Stimulated activated CD4-positive, alpha-beta T cell treated with anti-CD3 and anti-CD28 coated beads, Interleukin-4, amount 100 ng/mL, for 48 hours (primary cell): Measurements from ENCODE around the gene RPP30.
"Not testable (repeated sequence)": the region's sequence is repeated elsewhere in the genome, so short reads cannot be mapped to it uniquely, and the experiment has no call there.

Experiments
- DNase-seq, 2 donors: peaks; one replicate each; pipeline ENCODE4 v3.0.0-alpha.2; 2020; ENCODE audit warnings: low read depth in 2 of 2

Gene RPP30

DNA sequence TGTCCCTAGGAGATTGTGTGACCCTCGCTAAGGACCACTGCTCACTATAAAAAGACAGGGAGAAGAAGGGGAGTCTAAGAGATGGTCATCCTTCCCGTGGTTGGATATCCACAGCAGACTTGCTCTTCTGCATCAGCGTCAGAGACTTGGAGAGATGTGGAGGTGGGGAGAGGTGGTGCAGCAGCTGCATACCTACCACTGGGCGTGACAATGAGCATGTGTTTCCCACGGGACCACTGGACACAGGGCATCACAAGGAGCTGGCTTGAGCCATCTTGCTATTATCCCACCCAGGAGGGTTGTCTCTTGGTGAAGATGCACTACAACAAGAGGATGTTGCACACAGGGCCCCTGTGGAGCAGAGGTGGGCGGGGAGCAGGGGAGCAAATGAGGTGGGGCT is 67.9 kb downstream of the RPP30 start:
- no peak for DNase-seq

DNA sequence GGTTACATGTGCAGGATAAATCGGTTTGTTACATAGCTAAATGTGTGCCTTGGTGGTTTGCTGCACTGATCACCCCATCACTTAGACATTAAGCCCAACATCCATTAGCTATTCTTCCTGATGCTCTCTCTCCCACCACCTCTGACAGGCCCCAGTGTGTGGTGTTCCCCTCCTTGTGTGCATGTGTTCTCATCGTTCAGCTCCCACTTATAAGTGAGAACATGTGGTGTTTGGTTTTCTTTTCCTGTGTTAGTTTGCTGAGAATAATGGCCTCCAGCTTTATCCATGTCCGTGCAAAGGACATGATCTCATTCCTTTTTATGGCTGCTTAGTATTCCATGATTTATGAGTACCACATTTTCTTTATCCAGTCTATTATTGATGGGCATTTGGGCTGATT is 71.2 kb downstream of the RPP30 start:
- DNase-seq: not testable (repeated sequence)

DNA sequence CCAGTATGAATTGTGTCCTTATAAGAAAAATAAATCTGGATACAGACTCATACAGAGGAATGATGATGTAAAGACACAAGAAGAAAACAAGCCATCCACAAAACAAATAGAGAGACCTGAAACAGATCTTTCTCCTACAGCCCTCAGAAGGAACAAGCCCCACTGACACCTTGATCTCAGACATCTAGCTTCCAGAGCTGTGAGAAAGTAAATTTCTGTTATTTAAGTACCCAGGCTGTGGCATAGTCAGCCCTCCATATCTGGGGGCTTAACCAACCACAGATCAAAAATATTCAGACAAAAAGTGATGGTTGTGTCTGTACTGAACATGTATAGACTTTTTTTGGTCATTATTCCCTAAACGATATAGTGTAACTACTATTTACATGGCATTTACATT is 73.0 kb downstream of the RPP30 start:
- DNase-seq: no peak

DNA sequence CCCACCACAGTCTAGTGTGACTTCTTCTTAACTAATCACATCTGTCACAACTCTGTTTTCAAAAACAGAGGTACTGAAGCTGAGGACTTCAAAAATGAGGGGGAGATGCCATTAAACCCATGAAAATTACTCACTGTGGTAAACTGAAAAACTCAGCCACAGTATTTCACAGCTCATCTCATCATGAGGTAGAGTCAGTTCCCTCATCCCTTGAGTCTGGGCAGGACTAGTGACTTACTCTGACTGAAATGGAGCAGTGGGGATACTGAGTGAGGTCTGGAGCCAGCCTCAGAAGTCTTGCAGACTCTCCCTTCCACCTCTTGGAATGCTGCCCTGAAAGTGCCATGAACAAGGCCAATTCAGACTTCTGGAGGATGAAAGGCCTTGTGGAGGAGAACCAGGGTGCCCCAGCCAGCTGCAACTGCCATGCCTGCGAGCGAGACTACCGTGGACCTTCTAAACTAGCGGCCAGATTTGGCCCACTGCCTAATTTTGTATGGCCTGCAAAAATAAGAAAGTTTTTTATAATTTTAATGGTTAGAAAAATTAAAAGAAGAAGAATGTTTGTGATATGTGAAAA is 73.8 kb downstream of the RPP30 start:
- DNase-seq: no peak

DNA sequence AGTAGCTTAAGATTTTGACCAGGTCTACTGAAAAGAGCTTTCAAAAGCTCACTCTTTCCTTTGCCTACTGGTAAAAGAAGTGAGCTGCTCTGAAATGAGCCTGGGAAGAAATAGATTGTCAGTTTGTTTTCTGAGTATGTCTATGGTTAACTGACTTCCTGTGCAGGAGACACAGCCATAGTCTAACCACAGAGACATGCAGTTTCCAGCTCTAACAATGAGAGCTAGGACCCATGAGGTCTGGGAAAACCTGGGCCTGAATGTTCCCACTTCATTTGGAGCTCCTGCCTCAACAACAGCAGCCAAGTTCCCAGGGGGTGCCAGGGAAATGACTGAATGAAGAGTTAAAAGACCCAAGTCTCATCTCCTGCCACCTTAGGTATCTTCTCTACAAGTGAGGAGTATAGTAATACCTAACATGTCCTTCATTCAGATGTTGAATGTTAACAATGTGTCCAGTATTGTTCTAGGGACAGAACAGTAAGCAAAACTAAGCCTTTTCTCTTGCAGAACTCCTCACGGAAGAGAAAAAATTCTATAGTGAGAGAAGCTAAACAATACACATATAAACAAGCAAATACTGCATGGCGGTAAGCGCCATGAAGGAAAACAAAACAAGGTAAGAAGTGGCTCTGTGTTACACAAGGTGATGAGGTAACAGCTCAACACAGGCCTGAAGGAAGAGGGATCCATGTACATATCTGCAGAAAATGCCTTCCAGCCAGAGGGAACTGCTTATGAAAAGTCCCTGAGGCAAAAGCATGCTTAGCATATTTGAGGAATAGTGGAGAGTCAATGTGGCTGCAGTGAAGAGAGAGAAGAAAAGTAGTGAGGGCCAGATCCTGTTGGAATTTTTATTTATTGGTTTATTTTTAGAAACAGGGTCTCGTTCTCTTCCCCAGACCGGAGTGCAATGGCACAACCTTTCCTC is 75.5 kb downstream of the RPP30 start:
- no peak for DNase-seq
